Measurements from ENCODE around the gene MRPL51. TPM values are rescaled to one million over a fixed set of nuclear protein-coding genes. Genes with fewer than 3 reads are reported as not detected.

The MRPL51 gene
- 268 to 320 TPM (median 299 TPM) in 5 replicates for total RNA-seq (2022; extraction: Qiagen RNA extraction)

DNA sequence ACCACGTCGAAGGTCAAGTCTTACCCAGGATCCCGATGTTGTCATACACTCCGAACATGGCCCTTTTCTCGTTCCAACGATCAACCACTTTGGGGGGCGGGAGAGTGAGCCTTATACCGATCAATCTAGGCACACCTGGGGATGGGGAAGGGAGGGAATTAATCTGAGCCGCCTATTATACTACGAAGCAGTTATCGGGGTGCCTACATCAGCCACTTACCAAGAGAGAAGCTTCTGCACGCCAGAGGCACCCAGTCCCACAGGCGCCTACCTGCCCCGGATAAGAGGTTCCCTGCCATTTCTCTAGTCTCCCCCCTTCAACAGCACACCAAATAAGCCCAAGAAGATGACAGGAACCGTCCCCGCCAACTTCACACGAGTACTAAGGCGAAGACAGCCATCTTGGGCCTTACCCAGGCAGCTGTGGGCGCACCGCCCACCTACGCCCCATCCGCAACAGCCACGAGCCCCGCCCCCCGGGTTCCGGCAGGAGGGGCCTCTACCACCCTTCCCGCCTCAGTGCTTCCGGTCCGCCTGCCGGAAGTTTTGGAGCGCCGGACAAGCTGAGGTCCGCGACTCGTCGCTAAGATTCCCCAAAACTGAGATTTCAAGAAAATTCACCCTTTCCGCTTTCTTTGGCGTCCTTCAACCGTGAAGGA, at the start of gene MRPL51:
Gene MRPL51, minus strand, starts transcription at position 425 of the 659 bp plus-strand sequence. Its CDS starts 126 bp downstream, at position 299.

DNA sequence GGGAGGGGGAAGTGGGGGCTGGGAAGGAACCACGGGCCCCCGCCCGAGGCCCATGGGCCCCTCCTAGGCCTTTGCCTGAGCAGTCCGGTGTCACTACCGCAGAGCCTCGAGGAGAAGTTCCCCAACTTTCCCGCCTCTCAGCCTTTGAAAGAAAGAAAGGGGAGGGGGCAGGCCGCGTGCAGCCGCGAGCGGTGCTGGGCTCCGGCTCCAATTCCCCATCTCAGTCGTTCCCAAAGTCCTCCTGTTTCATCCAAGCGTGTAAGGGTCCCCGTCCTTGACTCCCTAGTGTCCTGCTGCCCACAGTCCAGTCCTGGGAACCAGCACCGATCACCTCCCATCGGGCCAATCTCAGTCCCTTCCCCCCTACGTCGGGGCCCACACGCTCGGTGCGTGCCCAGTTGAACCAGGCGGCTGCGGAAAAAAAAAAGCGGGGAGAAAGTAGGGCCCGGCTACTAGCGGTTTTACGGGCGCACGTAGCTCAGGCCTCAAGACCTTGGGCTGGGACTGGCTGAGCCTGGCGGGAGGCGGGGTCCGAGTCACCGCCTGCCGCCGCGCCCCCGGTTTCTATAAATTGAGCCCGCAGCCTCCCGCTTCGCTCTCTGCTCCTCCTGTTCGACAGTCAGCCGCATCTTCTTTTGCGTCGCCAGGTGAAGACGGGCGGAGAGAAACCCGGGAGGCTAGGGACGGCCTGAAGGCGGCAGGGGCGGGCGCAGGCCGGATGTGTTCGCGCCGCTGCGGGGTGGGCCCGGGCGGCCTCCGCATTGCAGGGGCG, 41.0 kb upstream of the MRPL51 start, which contains the start of gene GAPDH:
Gene GAPDH, plus strand, starts transcription at position 595 of the 772 bp plus-strand sequence. CDS start 316 bp downstream, outside the sequence.

DNA sequence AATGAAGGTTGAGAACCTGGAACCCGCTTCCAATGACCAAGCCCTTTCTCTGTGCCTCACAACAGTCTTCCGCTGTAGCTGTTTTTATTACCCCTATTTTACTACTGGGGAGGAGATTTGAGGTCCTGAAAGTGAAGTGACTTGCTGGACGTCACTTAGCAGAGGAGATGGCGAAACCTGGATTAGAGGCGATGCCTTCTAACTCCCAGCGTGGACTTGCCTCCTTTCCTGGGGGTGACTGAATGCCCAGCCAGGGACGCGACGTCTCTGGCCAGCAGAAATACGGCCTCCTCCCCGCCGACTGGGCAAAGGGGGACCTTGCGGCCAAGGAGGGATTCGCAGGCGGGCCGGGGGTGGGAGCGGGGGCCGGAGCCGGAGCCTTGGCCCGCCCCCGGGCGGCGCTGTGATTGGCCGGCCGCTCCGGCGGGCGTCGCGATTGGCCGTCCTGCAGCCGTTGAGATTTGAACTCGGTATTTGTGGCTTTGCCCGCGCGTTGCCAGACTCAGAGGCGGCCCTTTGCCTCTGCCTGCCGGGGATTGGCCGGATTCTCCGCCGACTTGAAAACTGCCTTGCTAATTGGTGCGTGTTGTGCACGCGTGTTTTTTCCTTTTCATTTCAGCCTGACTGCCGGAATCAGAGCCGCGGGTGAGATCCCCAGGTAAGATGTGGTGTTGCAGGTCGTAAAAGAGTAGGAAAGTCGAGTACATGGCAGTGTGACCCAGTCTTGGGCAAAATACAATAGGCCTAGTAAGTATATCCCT, 615 bp upstream of the MRPL51 start, which contains the start of gene NCAPD2:
Gene NCAPD2, plus strand, starts transcription at position 606 of the 761 bp plus-strand sequence. CDS start 997 bp downstream, outside the sequence.

DNA sequence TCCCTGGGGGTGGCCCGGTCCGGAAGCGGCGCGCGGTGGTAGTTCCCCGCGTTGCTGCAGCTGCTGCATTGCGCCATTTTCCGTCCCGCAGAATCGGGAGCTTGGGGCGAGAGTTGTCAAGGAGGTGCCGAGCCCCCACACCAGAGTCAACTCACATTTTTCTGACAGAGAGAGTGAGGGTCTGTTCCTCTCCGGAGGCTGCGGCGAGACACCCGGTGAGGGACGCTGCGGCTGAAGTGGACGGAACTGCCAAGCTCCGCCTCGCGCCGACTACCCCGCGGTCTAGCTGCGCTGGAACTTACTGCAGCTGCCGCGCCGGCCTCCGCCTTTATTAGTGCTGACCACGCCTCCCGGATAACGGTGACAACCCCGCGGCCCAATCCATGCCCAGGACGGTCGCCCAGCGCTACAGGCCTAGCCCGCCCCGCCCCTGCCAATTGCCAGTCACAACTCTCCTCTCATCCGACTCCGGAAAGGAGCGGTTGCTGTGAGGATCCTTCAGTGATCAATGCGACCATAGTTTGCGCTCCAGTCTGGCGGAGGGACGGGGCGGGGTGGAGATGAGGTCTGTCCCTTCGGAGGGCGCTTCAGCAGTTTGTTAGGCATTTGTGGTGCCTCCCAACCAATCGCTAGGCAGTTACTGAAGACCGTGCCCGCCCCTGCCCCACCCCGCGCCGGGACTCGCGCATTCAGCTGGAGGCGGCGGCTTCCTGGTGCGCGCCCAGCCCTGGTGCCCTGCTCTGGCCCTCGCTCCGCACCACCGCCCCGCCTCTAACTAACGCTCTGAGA, 22.5 kb downstream of the MRPL51 start, which contains the start of gene VAMP1:
Gene VAMP1, minus strand, starts transcription at position 303 of the 789 bp plus-strand sequence. Its CDS starts 146 bp downstream, at position 157.

DNA sequence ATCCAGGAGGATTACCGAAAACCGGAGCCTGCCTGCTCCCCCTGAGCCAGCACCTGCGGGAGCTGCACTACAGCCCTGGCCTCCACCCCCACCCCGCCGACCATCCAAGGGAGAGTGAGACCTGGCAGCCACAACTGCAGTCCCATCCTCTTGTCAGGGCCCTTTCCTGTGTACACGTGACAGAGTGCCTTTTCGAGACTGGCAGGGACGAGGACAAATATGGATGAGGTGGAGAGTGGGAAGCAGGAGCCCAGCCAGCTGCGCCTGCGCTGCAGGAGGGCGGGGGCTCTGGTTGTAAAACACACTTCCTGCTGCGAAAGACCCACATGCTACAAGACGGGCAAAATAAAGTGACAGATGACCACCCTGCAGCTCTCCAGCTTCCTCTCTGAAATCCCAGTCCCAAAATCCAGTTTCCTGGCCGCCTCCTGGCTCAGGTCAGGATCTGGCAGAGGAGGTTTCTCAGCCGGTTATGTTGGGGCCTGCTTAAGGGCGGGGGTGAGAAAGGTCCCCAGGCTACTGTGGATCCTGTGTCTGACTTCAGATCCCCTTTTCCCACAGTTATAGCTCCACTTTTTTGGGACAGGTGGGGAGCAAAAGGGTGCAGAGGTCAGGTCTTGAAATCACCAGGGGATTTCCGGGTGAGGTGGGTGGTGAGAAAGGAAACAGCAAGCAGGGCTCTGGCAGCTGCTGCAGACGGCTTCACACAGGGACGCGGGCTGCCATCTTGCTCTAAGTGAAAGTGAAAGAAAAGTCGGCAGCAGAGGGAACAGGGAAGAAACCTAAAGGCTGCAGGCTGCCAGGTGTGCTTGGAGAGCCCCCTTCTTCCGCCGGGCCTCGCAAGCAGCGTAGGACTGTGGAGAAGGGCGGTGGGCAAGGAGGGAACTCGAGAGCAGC, 41.5 kb downstream of the MRPL51 start, which contains the start of gene TAPBPL:
Gene TAPBPL, plus strand, starts transcription at position 695 of the 897 bp plus-strand sequence. CDS start 207 bp downstream, outside the sequence.

DNA sequence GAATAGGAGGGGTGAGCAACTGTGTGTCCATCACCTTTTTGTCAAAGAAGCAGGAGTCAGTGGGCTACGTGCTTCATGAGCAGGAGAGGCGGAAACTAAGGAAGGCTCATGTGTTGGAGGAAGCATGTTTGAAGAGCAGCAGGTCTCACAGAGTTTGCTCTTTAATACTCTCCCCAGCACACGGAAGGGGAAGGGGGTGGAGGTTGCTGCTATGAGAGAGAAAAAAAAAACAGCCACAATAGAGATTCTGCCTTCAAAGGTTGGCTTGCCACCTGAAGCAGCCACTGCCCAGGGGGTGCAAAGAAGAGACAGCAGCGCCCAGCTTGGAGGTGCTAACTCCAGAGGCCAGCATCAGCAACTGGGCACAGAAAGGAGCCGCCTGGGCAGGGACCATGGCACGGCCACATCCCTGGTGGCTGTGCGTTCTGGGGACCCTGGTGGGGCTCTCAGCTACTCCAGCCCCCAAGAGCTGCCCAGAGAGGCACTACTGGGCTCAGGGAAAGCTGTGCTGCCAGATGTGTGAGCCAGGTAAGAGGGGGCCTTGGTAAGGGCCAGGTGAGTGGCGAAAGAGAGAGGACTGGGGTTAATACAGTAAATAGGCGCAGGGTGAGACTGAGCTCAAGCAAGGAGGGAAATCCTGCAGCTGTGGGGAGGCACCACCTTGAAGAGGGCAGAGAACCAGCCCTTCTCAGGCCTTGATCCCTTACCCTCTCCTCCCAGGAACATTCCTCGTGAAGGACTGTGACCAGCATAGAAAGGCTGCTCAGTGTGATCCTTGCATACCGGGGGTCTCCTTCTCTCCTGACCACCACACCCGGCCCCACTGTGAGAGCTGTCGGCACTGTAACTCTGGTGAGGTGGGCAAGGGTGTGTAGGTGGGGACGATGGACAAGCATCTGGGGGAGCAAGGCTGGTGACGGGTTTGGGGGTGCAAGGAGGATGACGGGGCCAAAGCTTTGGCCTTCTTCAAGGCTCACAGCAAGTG, 48.1 kb downstream of the MRPL51 start, which contains the start of gene CD27:
Gene CD27, plus strand, starts transcription at position 252 of the 985 bp plus-strand sequence. Its CDS starts 141 bp downstream, at position 393.

Other genes starting within 250 kb of the MRPL51 start
- 0.23 to 0.37 TPM (median 0.28 TPM) in 5 replicates for gene PLEKHG6, start 182.6 kb downstream of the MRPL51 start, total RNA-seq (2022; extraction: Qiagen RNA extraction)
- gene TNFRSF1A, start 151.2 kb downstream of the MRPL51 start, total RNA-seq (2022; extraction: Qiagen RNA extraction) = 401 to 704 TPM (median 482 TPM) in 5 replicates
- gene SCNN1A, start 117.7 kb downstream of the MRPL51 start, total RNA-seq (2022; extraction: Qiagen RNA extraction) = 23.1 to 30.7 TPM (median 28.9 TPM) in 5 replicates
- gene LTBR, start 109.1 kb downstream of the MRPL51 start, total RNA-seq (2022; extraction: Qiagen RNA extraction) = 210 to 256 TPM (median 253 TPM) in 5 replicates
- not detected in 5 replicates for gene CD27, start 48.3 kb downstream of the MRPL51 start, total RNA-seq (2022; extraction: Qiagen RNA extraction)
- 3.0 to 3.9 TPM (median 3.5 TPM) in 5 replicates for gene TAPBPL, start 41.2 kb downstream of the MRPL51 start, total RNA-seq (2022; extraction: Qiagen RNA extraction)
- 8.9 to 13.2 TPM (median 10.2 TPM) in 5 replicates for gene VAMP1, start 22.6 kb downstream of the MRPL51 start, total RNA-seq (2022; extraction: Qiagen RNA extraction)
- gene NCAPD2, start 840 bp upstream of the MRPL51 start, total RNA-seq (2022; extraction: Qiagen RNA extraction) = 51.0 to 69.8 TPM (median 57.7 TPM) in 5 replicates
- gene GAPDH, start 41.3 kb upstream of the MRPL51 start, total RNA-seq (2022; extraction: Qiagen RNA extraction) = 6,774 to 9,343 TPM (median 8,942 TPM) in 5 replicates
- 1.5 to 2.3 TPM (median 1.6 TPM) in 5 replicates for gene IFFO1, start 62.8 kb upstream of the MRPL51 start, total RNA-seq (2022; extraction: Qiagen RNA extraction)
- 86.7 to 99.6 TPM (median 96.7 TPM) in 5 replicates for gene NOP2, start 75.0 kb upstream of the MRPL51 start, total RNA-seq (2022; extraction: Qiagen RNA extraction)
- gene CHD4, start 114.1 kb upstream of the MRPL51 start, total RNA-seq (2022; extraction: Qiagen RNA extraction) = 52.7 to 76.9 TPM (median 54.3 TPM) in 5 replicates
- 0.53 to 0.92 TPM (median 0.65 TPM) in 5 replicates for gene LPAR5, start 142.7 kb upstream of the MRPL51 start, total RNA-seq (2022; extraction: Qiagen RNA extraction)
- gene ACRBP, start 154.2 kb upstream of the MRPL51 start, total RNA-seq (2022; extraction: Qiagen RNA extraction) = 0.13 to 0.28 TPM (median 0.17 TPM) in 3 of 5 replicates, not detected in the others
- gene ING4, start 169.9 kb upstream of the MRPL51 start, total RNA-seq (2022; extraction: Qiagen RNA extraction) = 12.0 to 17.7 TPM (median 14.7 TPM) in 5 replicates
- gene ZNF384, start 196.1 kb upstream of the MRPL51 start, total RNA-seq (2022; extraction: Qiagen RNA extraction) = 50.4 to 60.8 TPM (median 56.9 TPM) in 5 replicates
- gene PIANP, start 207.6 kb upstream of the MRPL51 start, total RNA-seq (2022; extraction: Qiagen RNA extraction) = 0.75 to 1.00 TPM (median 0.92 TPM) in 5 replicates
- 50.2 to 55.9 TPM (median 55.2 TPM) in 5 replicates for gene COPS7A, start 230.8 kb upstream of the MRPL51 start, total RNA-seq (2022; extraction: Qiagen RNA extraction)